Neural cell (in vitro differentiated cells): ENCODE data around the gene C1R. TPM values are rescaled to one million over a fixed set of nuclear protein-coding genes. Genes with fewer than 3 reads are reported as not detected.

Source experiments
- H2AFZ ChIP-seq: fragments of 200-600, 300-800 bp; sonication (generic), shearing (Covaris generic); 2 replicates; pipeline ENCODE4 v1.6.0; 2014; ENCODE audit warnings: low read depth, mild to moderate bottlenecking, antibody characterized with exemption, low read length, moderate library complexity
- H3F3A ChIP-seq: fragments of 200-600 bp; shearing (Covaris generic); 2 replicates; pipeline ENCODE4 v1.6.1; 2016; ENCODE audit warnings: mild to moderate bottlenecking, moderate library complexity, mixed read lengths, antibody characterized with exemption, low read length; ENCODE audit not compliant: insufficient read depth, poor library complexity, severe bottlenecking
- H3K27ac ChIP-seq: fragments of 200-600, 300-800 bp; sonication (generic), shearing (Covaris generic); 2 replicates; pipeline ENCODE4 v1.5.1; 2014; ENCODE audit warnings: mild to moderate bottlenecking, low read length, moderate library complexity
- H3K27me3 ChIP-seq: fragments of 300-800, 200-600 bp; sonication (generic), shearing (Covaris generic); 2 replicates; pipeline ENCODE4 v1.6.0; 2014; ENCODE audit warnings: mild to moderate bottlenecking, low read depth, low read length, moderate library complexity; ENCODE audit not compliant: insufficient read depth
- H3K36me3 ChIP-seq: fragments of 300-800, 200-600 bp; sonication (generic), shearing (Covaris generic); 2 replicates; pipeline ENCODE4 v1.5.1; 2014; ENCODE audit warnings: mild to moderate bottlenecking, antibody characterized with exemption, low read length, moderate library complexity; ENCODE audit not compliant: insufficient read depth
- H3K4me2 ChIP-seq: fragments of 300-800, 200-600 bp; sonication (generic), shearing (Covaris generic); 2 replicates; pipeline ENCODE4 v1.6.0; 2014; ENCODE audit warnings: mild to moderate bottlenecking, low read length
- H3K4me3 ChIP-seq: fragments of 300-800, 200-600 bp; sonication (generic), shearing (Covaris generic); 2 replicates; pipeline ENCODE4 v1.5.1; 2014; ENCODE audit warnings: mild to moderate bottlenecking, low read length, moderate library complexity
- H3K79me2 ChIP-seq: fragments of 200-600 bp; shearing (Covaris generic); replicated peaks from 2 replicates; pipeline ENCODE4 v1.6.0; 2014; ENCODE audit warnings: mild to moderate bottlenecking, low read length, moderate library complexity; ENCODE audit not compliant: insufficient read depth
- H3K9ac ChIP-seq: fragments of 300-800, 200-600 bp; sonication (generic), shearing (Covaris generic); 2 replicates; pipeline ENCODE4 v1.6.1; 2016; ENCODE audit warnings: mild to moderate bottlenecking, low read length, mixed read lengths
- H3K9me2 ChIP-seq: fragments of 200-600 bp; shearing (Covaris generic); 2 replicates; pipeline ENCODE4 v1.6.1; 2016; ENCODE audit warnings: mild to moderate bottlenecking, low read length, mixed read lengths; ENCODE audit not compliant: insufficient read depth
- H3K9me3 ChIP-seq: fragments of 200-600, 300-800 bp; sonication (generic), shearing (Covaris generic); 2 replicates; pipeline ENCODE4 v1.6.1; 2016; ENCODE audit warnings: mild to moderate bottlenecking, mixed run types, low read length, moderate library complexity, mixed read lengths
- H4K20me1 ChIP-seq: fragments of 200-600 bp; shearing (Covaris generic); 2 replicates; pipeline ENCODE4 v1.6.1; 2016; ENCODE audit warnings: mild to moderate bottlenecking, mixed run types; ENCODE audit not compliant: insufficient read depth
- EP300 ChIP-seq: fragments of 450-650 bp; conservative IDR thresholded peaks from 2 replicates; pipeline ENCODE4 v1.6.1; 2014; ENCODE audit warnings: antibody characterized with exemption, mild to moderate bottlenecking, moderate library complexity; ENCODE audit not compliant: poor library complexity, severe bottlenecking
- EZH2 ChIP-seq: fragments of 200-600, 300-800 bp; shearing (Covaris generic), sonication (generic); IDR thresholded peaks from 2 replicates; pipeline ENCODE4 v1.6.1; 2014; ENCODE audit warnings: antibody characterized with exemption, low read length, borderline replicate concordance, mild to moderate bottlenecking; ENCODE audit not compliant: insufficient read depth, poor library complexity, severe bottlenecking
- MXI1 ChIP-seq: fragments of 450-650 bp; conservative IDR thresholded peaks from 2 replicates; pipeline ENCODE4 v1.6.1; 2014; ENCODE audit warnings: antibody characterized with exemption, mild to moderate bottlenecking; ENCODE audit not compliant: poor library complexity, severe bottlenecking
- POLR2AphosphoS5 ChIP-seq: IDR thresholded peaks from 2 replicates; pipeline ENCODE4 v1.6.1; 2012
- RAD21 ChIP-seq: fragments of 450-650 bp; conservative IDR thresholded peaks from 2 replicates; pipeline ENCODE4 v1.6.1; 2014; ENCODE audit warnings: antibody characterized with exemption, mild to moderate bottlenecking, moderate library complexity
- SMC3 ChIP-seq: fragments of 450-650 bp; conservative IDR thresholded peaks from 2 replicates; pipeline ENCODE4 v1.6.1; 2014; ENCODE audit warnings: antibody characterized with exemption, mild to moderate bottlenecking, moderate library complexity; ENCODE audit not compliant: poor library complexity
- TAF1 ChIP-seq: IDR thresholded peaks from 2 replicates; pipeline ENCODE4 v1.6.1; 2012; ENCODE audit warnings: low read depth
- polyA plus RNA-seq: library from polyadenylated mRNA; depleted of rRNA; stranded (reverse); fragments of >200 nt; gene quantifications from 2 replicates; pipeline ENCODE4 v1.2.3, GENCODE V29; 2014
- TF ChIP-seq, protein P1 (sequence below): IDR thresholded peaks from 2 replicates; pipeline ENCODE4 v1.6.1; 2012; ENCODE audit warnings: borderline replicate concordance
- TF ChIP-seq, protein P2 (sequence below): fragments of 450-650 bp; IDR thresholded peaks from 2 replicates; pipeline ENCODE4 v1.5.1; 2014; ENCODE audit warnings: antibody characterized with exemption, mild to moderate bottlenecking, moderate library complexity; ENCODE audit not compliant: poor library complexity, severe bottlenecking

C1R gene
- polyA plus RNA-seq, 1 donor from 2014 or later, result 1.7 TPM

DNA sequence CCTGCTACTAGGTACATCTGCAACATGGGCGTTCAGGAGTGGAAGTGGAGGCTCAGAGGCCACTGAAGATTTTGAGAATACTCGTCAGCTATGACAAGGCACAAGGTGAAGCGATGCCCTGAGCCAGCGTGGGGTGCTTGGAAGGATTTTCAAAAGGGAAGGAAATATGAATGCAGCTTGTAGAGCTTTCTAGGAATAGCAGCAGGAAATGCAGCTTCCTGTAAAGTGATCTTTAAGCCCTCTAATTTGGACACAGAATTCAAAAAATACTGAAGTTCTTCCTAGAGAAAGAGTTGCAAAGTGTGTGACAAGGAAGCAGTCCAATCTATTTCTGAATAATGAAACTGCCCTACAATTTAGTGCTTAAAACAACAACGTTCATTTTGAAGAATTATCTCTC, 44.9 kb downstream of the C1R start:
- Histone ChIP-seq H3K4me2 (no peak overlapping the region), H3F3A (no peaks in the 10 kb centered on the region), H3K9me3 (no peaks in the 10 kb centered on the region), H3K4me3 (no peak overlapping the region), H2AFZ (no peak overlapping the region), H3K9ac (no peak overlapping the region), H3K79me2 (no peaks in the 10 kb centered on the region), H3K9me2 (no peaks in the 10 kb centered on the region), H3K36me3 (no peaks in the 10 kb centered on the region), H4K20me1 (no peaks in the 10 kb centered on the region), H3K27me3 (no peaks in the 10 kb centered on the region), H3K27ac (no peak overlapping the region)
- TF ChIP-seq, protein P1, sequence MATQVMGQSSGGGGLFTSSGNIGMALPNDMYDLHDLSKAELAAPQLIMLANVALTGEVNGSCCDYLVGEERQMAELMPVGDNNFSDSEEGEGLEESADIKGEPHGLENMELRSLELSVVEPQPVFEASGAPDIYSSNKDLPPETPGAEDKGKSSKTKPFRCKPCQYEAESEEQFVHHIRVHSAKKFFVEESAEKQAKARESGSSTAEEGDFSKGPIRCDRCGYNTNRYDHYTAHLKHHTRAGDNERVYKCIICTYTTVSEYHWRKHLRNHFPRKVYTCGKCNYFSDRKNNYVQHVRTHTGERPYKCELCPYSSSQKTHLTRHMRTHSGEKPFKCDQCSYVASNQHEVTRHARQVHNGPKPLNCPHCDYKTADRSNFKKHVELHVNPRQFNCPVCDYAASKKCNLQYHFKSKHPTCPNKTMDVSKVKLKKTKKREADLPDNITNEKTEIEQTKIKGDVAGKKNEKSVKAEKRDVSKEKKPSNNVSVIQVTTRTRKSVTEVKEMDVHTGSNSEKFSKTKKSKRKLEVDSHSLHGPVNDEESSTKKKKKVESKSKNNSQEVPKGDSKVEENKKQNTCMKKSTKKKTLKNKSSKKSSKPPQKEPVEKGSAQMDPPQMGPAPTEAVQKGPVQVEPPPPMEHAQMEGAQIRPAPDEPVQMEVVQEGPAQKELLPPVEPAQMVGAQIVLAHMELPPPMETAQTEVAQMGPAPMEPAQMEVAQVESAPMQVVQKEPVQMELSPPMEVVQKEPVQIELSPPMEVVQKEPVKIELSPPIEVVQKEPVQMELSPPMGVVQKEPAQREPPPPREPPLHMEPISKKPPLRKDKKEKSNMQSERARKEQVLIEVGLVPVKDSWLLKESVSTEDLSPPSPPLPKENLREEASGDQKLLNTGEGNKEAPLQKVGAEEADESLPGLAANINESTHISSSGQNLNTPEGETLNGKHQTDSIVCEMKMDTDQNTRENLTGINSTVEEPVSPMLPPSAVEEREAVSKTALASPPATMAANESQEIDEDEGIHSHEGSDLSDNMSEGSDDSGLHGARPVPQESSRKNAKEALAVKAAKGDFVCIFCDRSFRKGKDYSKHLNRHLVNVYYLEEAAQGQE, result no peak
- TF ChIP-seq RAD21 (no peak), EP300 (no peak), POLR2AphosphoS5 (no peak), MXI1 (no peak), SMC3 (no peak), EZH2 (no peak), TAF1 (no peak)
- TF ChIP-seq, protein P2, sequence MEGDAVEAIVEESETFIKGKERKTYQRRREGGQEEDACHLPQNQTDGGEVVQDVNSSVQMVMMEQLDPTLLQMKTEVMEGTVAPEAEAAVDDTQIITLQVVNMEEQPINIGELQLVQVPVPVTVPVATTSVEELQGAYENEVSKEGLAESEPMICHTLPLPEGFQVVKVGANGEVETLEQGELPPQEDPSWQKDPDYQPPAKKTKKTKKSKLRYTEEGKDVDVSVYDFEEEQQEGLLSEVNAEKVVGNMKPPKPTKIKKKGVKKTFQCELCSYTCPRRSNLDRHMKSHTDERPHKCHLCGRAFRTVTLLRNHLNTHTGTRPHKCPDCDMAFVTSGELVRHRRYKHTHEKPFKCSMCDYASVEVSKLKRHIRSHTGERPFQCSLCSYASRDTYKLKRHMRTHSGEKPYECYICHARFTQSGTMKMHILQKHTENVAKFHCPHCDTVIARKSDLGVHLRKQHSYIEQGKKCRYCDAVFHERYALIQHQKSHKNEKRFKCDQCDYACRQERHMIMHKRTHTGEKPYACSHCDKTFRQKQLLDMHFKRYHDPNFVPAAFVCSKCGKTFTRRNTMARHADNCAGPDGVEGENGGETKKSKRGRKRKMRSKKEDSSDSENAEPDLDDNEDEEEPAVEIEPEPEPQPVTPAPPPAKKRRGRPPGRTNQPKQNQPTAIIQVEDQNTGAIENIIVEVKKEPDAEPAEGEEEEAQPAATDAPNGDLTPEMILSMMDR, result no peak

DNA sequence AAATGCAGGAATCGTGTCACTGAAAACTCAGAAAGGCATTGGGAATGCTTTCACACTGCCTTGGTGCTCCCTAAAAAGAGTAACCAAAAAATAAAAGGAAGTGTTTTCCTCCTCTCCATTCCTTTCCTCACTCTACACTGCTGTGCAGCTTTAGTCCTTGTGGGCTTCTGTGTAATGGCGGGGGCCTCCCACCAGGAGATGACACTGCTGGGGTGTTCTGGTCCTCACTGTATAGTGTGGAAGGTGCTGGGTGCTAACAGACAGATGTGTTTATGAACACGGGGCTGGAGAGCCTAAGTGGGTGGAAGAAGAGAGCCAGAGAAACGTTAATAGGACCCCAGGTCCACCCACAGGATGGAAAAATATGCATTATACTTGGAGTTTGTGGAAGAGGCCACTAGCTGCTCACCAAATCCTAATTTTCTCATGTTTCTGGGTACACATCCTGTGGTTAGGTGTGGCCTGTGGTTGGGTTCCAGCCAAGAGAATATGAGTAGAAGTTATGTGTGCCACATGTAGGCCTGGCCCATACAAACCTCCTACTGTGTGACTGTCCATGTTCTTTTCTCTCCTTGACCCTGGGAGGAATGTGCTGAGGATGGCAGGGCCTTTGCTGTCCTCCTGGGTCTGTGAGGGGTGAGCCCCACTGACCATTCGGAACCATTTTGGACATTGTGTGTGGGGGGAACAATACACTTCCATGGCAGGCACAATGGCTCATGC, 45.7 kb downstream of the C1R start:
- Histone ChIP-seq H3K36me3 (no peaks in the 10 kb centered on the region), H3K9me3 (no peaks in the 10 kb centered on the region), H3K27ac (no peak overlapping the region), H3K4me2 (no peak overlapping the region), H3K9ac (no peak overlapping the region), H2AFZ (no peak overlapping the region), H4K20me1 (no peaks in the 10 kb centered on the region), H3K79me2 (no peaks in the 10 kb centered on the region), H3K27me3 (no peaks in the 10 kb centered on the region), H3F3A (no peaks in the 10 kb centered on the region), H3K4me3 (no peak overlapping the region), H3K9me2 (no peaks in the 10 kb centered on the region)
- TF ChIP-seq TAF1 (no peak), EP300 (no peak), MXI1 (no peak), POLR2AphosphoS5 (no peak), SMC3 (no peak)
- TF ChIP-seq, protein P2, result no peak
